Brain microvascular endothelial cell (primary cell): ENCODE data around the gene SCAND1.
"Not testable (repeated sequence)": the region's sequence is repeated elsewhere in the genome, so short reads cannot be mapped to it uniquely, and the experiment has no call there.

Experiments used
- DNase-seq: peaks from one replicate; pipeline ENCODE4 v3.0.0-alpha.2; 2020
- H3K27ac ChIP-seq: fragments of 250-450 bp; sonication (Bioruptor Pico); 2 replicates; pipeline ENCODE4 v1.5.1; 2020; ENCODE audit warnings: mild to moderate bottlenecking, moderate library complexity
- H3K27me3 ChIP-seq: fragments of 250-450 bp; sonication (Bioruptor Pico); replicated peaks from 2 replicates; pipeline ENCODE4 v1.5.1; 2020; ENCODE audit warnings: mild to moderate bottlenecking
- H3K36me3 ChIP-seq: fragments of 250-450 bp; sonication (Bioruptor Pico); replicated peaks from 2 replicates; pipeline ENCODE4 v1.5.1; 2020; ENCODE audit warnings: mild to moderate bottlenecking
- H3K4me3 ChIP-seq: 2 replicates; pipeline ENCODE4 v1.5.1; 2011; ENCODE audit warnings: low read depth, mild to moderate bottlenecking, control low read depth, low read length, moderate library complexity
- in situ Hi-C: cut with HindIII; loops from 2 replicates; pipeline ENCODE4 v1.10.0; 2017; ENCODE audit warnings: low sequenced_read_pairs, low pct_ligation_motif_present
- TF ChIP-seq, protein P1 (sequence below): IDR thresholded peaks from 2 replicates; pipeline ENCODE4 v1.5.1; 2011; ENCODE audit warnings: low read depth, mild to moderate bottlenecking, moderate library complexity, low read length, control low read depth, inconsistent platforms; ENCODE audit errors: missing control alignments

Gene SCAND1

DNA sequence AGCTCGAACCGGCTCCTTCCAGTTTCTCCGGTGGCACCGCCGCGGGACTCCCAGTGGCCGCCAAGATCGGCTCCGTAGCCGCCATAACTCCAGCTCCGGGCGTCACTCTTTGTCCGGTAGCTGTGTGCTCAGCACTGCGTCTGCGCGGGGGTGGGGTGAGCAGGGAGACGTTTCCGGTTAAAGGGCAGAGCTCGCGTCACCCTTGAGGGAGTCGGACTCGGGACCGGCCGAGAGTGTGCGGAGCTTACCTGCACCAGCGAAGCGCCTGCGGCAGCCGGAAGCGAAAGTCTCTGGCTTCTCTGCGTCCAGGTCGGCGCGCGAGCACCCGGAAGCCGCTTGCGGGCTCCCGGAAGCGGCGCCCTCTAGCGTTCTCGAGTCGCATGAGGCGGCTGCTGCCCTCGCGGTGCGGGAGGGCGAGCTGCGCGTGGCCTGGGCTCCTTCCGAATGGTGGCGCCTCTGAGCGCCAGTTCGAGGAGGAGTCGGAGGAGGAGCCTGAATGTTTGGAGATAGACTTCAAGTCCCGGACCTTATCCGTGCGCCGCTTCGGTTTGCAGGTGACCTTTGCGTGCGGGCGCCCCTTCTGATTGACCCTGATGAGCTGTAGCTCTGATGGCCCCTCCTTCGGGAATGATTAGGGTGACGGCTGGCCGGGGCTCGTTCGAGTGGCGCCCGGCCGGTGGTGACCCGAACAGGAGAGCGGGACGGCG is at the start of gene SCAND1:
TSS of gene SCAND1 (minus strand) at position 303 of the 707 bp plus-strand sequence. CDS start at position 85, 218 bp downstream.
- DNase-seq: peak; percentile 91
- Histone ChIP-seq H3K27ac (peak within 1 kb of the TSS; percentile 96), H3K36me3 (no peaks in the 10 kb centered on the region), H3K4me3 (peak within 1 kb of the TSS; percentile 98), H3K27me3 (no peaks in the 10 kb centered on the region)
- in situ Hi-C loops: no loop called here
- TF ChIP-seq, protein P1, sequence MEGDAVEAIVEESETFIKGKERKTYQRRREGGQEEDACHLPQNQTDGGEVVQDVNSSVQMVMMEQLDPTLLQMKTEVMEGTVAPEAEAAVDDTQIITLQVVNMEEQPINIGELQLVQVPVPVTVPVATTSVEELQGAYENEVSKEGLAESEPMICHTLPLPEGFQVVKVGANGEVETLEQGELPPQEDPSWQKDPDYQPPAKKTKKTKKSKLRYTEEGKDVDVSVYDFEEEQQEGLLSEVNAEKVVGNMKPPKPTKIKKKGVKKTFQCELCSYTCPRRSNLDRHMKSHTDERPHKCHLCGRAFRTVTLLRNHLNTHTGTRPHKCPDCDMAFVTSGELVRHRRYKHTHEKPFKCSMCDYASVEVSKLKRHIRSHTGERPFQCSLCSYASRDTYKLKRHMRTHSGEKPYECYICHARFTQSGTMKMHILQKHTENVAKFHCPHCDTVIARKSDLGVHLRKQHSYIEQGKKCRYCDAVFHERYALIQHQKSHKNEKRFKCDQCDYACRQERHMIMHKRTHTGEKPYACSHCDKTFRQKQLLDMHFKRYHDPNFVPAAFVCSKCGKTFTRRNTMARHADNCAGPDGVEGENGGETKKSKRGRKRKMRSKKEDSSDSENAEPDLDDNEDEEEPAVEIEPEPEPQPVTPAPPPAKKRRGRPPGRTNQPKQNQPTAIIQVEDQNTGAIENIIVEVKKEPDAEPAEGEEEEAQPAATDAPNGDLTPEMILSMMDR: peak; percentile 89

DNA sequence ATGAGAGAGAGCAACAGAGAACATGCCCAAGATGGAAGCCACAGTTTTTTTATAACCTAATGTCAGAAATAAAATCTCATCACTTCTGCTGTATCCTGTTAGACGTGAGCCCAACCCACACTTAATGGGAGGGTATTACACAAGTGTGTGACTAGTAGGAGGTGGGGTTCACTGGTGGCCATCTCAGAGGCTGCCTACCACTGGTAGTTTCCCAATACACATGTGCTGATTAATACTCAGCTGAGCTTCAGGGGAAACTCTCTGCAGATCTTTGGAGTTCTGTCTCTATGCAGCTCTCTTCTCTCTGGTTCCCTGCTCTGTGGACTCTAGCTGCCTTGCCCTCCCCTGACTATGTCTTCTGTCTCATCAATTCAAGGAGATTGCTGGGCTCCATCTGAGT is 49.7 kb upstream of the SCAND1 start:
- TF ChIP-seq, protein P1: no peak
- in situ Hi-C loops: no loop called here
- H3K27ac ChIP-seq: no peak overlapping the region
- no peaks in the 10 kb centered on the region for H3K27me3 ChIP-seq
- H3K36me3 ChIP-seq: no peaks in the 10 kb centered on the region
- DNase-seq: no peak
- H3K4me3 ChIP-seq: no peak overlapping the region

DNA sequence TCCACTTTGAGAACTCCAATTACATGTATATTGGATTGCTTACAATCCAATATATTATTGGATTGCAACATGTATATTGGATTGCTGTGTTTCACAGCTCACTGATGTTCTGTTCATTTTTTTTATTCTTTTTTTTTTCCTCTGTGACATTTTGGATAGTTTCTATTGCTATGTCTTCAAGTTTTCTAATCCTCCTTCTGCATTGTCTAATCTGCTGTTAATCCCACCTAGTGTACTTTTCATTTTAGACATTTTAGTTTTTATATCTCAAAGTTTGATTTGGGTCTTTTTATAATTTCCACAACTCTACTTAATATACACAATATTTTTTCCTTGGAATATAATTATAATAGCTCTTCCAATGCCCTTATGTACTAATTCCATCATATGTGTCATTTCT is 48.6 kb upstream of the SCAND1 start:
- H3K36me3 ChIP-seq: no peaks in the 10 kb centered on the region
- in situ Hi-C loops: no loop called here
- DNase-seq: no peak
- H3K27me3 ChIP-seq: no peaks in the 10 kb centered on the region
- H3K4me3 ChIP-seq: no peak overlapping the region
- H3K27ac ChIP-seq: no peak overlapping the region
- TF ChIP-seq, protein P1: no peak

DNA sequence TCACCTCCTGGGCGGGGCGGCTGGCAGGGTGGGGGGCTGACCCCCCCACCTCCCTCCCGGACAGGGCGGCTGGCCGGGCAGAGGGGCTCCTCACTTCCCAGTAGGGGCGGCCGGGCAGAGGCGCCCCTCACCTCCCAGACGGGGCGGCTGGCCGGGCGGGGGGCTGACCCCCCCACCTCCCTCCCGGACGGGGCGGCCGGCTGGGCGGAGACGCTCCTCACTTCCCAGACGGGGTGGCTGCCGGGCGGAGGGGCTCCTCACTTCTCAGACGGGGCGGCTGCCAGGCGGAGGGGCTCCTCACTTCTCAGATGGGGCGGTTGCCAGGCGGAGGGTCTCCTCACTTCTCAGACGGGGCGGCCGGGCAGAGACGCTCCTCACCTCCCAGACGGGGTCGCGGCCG is 47.0 kb upstream of the SCAND1 start:
- in situ Hi-C loops, H3K27ac ChIP-seq: not testable (repeated sequence)

DNA sequence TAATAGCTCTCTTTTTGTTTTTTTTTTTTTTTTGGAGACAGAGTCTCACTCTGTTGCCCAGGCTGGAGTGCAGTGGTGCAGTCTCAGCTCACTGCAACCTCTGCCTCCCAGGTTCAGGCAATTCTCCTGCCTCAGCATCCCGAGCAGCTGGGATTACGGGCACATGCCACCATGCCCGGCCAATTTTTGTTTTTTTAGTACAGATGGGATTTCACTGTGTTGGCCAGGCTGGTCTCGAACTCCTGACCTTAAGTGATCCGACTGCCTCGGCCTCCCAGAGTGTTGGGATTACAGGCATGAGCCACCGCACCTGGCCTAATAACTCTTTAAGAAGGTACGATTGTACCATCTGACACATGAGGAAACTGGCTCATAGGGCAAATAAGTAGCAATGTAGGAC is 42.2 kb upstream of the SCAND1 start:
- DNase-seq, H3K36me3 ChIP-seq, H3K27me3 ChIP-seq, H3K27ac ChIP-seq, H3K4me3 ChIP-seq, in situ Hi-C loops: not testable (repeated sequence)

More for the DNA sequence above, 47.0 kb upstream of the SCAND1 start:
- DNase-seq, H3K27me3 ChIP-seq, H3K4me3 ChIP-seq, H3K36me3 ChIP-seq: not testable (repeated sequence)

DNA sequence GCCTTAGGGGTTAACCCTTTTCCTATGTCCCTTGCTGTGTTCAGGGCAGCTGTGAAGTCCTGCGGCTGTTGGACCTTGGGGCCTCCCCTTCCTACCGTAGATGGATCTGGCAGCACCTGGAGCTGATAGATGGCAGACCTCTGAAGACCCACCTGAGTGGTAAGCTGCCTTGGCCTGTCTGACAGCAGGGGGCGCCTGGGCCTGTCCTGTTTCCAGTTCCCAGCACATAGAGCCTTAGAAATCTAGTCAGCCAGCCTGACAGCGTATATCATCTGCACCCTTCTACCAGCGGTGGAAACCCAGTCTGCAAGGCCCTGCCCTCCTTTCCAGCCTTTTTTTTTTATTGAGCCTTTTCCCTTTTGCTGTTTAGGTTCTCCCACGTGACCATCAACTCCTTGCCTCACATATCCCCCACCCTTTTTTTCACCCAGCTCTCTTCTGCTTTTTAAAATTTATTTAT is 40.7 kb upstream of the SCAND1 start:
- no peaks in the 10 kb centered on the region for H3K36me3 ChIP-seq
- no peaks in the 10 kb centered on the region for H3K27me3 ChIP-seq
- TF ChIP-seq, protein P1: peak; percentile 100
- H3K27ac ChIP-seq: no peak overlapping the region
- in situ Hi-C loops: no loop called here
- peak; percentile 77 for DNase-seq
- no peak overlapping the region for H3K4me3 ChIP-seq
